HG02943 (cell line): ENCODE results near the gene GIMAP7.
"Not testable (repeated sequence)": the region's sequence is repeated elsewhere in the genome, so short reads cannot be mapped to it uniquely, and the experiment has no call there.

Experiments used
- ATAC-seq: cut with Tn5 transposase; IDR thresholded peaks from one replicate; pipeline ENCODE4 v1.9.1; 2021; ENCODE audit warnings: mild to moderate bottlenecking, low read depth, moderate library complexity; ENCODE audit not compliant: unreplicated experiment

The GIMAP7 gene

GRCh38 chr7:150514748-150515222 lies at the start of gene GIMAP7:
Gene GIMAP7 (plus strand): TSS chr7:150514872. CDS start chr7:150519975, 5,103 bp downstream.
- no peak for ATAC-seq

DNA sequence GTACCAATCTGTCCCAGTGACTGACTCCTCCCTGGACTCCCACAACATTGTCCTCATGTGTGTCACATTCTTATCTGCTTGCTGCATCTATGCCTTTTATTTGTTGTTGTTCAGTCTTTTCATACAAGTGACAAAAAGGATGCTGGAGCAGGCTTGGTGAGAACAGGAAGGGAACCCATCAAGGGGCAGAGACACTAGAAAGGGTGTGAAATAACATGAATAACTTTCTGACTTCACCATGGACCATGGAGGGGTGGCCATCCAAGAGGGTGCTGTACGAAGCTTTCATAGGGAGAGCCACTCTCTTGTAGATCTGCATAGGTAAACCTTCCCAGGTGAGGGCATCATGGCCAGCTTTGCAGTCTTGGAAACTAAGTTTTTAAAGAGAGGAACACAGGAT lies 49.7 kb upstream of the GIMAP7 start:
- ATAC-seq = no peak

DNA sequence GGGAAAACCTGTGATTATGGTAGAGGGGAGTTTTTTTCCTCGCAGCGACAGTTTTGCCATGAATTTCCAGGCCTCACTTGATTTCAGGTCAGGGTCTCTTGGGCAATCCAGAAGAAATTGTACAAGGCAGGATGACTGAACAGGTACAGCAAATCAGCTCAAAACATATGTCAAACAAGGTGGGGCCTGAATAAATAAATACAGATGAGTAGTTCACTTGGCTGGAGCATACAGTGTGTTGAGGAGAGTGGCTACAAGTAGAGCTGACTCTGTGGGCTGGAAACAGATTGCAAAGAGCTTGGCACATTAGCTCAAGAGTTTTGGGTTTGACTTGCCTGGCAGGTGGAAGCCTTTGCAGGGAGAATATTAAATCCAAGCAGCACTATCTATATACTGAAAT lies 49.3 kb upstream of the GIMAP7 start:
- no peak for ATAC-seq

DNA sequence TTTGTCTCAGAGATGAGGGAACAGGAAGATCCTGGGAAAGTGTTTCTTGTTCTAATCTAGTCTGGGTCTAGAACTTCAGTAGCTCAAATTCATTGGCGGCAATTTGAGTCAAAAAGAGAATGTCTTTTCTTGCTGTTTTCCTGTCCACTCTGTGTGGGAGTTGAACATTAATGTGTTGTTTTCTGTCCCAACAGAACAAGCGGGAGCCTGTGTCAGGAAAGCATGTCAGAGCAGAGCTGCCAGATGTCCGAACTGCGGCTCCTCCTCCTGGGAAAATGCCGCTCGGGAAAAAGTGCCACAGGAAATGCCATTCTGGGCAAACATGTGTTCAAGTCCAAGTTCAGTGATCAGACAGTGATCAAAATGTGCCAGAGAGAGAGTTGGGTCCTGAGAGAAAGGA lies 48.2 kb upstream of the GIMAP7 start:
- ATAC-seq = no peak

DNA sequence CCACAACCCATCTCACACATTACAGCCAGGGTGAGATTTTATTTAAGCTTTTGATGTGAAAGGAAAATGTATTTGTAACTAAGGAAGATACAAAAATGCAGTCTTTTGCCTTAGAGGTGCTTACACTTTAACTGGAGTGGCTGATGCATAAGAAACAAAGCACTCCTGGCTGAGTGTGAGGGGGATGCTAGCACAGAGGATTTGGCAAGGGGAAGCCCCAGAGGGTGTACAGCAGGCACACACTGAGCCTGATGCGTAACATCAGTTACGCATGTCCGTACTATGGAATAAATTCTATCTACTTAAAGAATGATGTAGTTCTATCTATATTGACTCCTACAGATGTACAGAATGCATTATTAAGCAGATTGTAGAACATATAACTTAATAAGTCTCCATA lies 46.4 kb upstream of the GIMAP7 start:
- no peak for ATAC-seq

GRCh38 chr7:150471886-150472285 lies 42.8 kb upstream of the GIMAP7 start:
- ATAC-seq = no peak

DNA sequence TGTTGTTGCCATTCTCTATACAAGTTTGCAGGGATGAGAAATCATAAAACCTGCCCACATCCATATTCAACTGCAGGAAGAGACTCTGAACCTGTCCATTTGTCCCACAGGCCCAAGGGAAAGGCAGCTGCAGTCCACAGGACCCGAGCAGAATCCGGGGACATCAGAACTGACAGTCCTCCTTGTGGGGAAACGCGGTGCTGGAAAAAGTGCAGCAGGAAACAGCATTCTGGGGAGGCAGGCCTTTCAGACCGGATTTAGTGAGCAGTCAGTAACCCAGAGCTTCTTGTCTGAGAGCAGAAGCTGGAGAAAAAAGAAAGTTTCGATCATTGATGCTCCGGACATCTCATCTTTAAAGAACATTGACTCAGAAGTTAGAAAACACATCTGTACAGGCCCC lies 40.8 kb upstream of the GIMAP7 start:
- no peak for ATAC-seq

GRCh38 chr7:150476285-150476684 lies 38.4 kb upstream of the GIMAP7 start:
- no peak for ATAC-seq

DNA sequence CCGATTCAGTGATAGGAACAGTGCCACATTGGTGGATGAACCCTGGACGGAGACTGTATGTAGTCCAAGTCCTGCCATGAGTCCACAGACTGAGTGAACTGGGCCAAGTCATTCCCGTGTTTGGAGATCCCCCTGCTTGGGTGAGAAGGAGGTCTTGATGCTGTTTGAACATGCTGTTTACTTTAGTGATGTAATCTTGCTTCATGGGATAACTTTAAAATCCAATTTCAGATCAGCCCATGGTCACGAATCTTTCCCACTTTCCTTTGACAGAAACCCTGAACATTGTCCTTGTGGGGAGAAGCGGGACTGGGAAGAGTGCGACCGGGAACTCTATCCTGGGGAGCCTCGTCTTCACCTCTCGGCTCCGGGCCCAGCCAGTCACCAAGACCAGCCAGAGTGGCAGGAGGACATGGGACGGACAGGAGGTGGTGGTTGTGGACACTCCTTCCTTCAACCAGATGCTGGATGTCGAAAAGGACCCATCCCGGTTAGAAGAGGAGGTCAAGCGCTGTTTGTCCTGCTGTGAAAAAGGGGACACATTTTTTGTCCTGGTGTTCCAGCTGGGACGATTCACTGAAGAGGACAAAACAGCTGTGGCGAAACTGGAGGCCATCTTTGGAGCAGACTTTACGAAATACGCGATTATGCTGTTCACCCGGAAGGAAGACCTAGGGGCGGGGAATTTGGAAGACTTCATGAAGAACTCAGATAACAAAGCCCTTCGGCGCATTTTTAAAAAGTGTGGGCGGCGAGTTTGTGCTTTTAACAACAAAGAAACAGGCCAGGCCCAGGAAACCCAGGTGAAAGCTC lies 37.6 kb upstream of the GIMAP7 start:
- no peak for ATAC-seq

GRCh38 chr7:150479023-150479716 lies 35.5 kb upstream of the GIMAP7 start:
- ATAC-seq = no peak

GRCh38 chr7:150481186-150481920 lies 33.3 kb upstream of the GIMAP7 start:
- ATAC-seq = no peak

DNA sequence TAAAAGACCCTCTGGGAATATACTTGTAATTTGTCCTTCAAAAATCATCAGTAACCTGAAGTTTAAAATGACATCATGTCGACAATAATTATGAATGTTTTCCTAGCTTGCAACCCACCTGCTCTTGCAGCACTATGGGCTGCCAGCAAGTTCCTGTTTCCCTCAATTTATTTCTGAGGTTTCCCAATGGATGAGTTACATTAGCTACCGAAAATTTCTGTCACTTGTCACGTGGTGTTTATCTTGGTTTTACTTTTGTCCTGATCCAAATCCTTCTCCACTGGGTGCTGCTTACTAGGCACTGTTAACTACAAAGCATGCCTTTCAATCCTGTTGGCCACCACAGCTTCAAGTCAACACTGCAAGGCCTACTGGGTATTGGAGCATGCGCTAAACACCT lies 32.8 kb upstream of the GIMAP7 start:
- ATAC-seq = no peak

DNA sequence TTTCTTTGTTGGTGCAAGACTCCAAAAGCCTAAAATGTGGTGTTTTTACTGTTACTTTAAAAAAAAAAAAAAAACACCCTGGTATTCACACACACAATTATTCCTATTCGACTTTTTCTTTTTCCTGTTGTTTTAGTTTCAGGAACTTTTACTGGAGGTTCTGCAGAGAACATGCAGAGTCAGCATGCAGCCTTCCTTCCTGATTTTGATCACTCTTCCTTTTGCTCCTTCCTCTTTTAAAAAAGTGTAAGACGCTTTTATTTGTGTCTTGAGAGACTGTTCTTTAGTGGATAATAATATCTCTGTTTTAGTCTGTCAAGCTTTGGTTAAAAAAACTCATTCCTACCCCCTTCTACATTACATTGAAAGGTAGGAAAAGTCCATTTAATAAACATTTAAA lies 31.2 kb upstream of the GIMAP7 start:
- not testable (repeated sequence) for ATAC-seq

GRCh38 chr7:150484071-150484470 lies 30.6 kb upstream of the GIMAP7 start:
- ATAC-seq = not testable (repeated sequence)

DNA sequence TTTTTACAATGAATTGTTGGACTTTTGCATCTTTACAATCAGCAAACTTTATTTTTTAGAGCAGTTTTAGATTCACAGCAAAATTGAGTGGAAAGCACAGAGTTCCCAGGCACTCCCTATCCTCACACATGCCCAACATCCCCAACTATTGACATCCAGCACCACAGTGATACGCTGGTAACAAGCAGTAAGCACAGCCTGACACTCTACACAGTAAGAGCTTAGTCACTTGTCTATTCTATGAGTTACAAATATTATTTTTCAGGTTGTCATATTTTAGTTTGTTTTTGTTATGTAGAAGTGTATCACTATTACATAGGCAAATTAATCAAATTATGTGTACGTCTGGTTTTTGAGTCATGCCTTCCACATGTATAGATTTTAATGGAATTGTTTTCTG lies 27.0 kb upstream of the GIMAP7 start:
- no peak for ATAC-seq

GRCh38 chr7:150489782-150490181 lies 24.9 kb upstream of the GIMAP7 start:
- no peak for ATAC-seq

GRCh38 chr7:150493442-150493841 lies 21.2 kb upstream of the GIMAP7 start:
- not testable (repeated sequence) for ATAC-seq

- ATAC-seq = no peak
These were observed 12.2 kb upstream of the GIMAP7 start for GRCh38 chr7:150502519-150502918.

DNA sequence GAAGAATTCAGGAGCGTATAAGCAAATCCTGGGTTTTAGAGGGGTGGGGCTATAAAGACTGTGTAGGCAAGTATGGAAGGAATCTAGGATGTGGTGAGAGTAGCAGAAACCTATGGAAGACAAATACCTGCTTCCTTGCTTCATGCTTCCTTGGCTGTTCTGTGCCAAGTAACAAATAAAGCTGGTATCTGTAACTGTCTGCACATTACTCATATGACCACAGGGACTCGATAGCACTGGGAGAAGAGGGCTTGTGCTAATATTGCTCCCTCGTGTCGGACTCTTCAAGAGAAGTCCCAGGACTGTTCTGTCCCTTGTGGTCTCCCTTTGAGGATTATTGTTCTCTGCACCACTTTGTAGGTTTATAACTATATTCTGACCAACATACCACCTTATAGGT lies 11.5 kb upstream of the GIMAP7 start:
- no peak for ATAC-seq

- ATAC-seq = no peak
These were observed 11.1 kb upstream of the GIMAP7 start for GRCh38 chr7:150503581-150503980.

GRCh38 chr7:150507947-150508602 lies 6.6 kb upstream of the GIMAP7 start:
- no peak for ATAC-seq
